Neural crest cell (in vitro differentiated cells): ENCODE measurements around the gene ARFGEF2. TPM values are rescaled to one million over a fixed set of nuclear protein-coding genes. Genes with fewer than 3 reads are reported as not detected.
A peak's percentile ranks its signal among the peaks of the same experiment; 100 is the strongest.

ENCODE experiments used
- DNase-seq: peaks from one replicate; pipeline ENCODE4 v3.0.0; 2021; ENCODE audit warnings: low read depth, mixed read lengths, low spot score
- H3K27ac Mint-ChIP-seq: one replicate; pipeline ENCODE4 v1.8.0; 2021; ENCODE audit warnings: mild to moderate bottlenecking, mixed read lengths; ENCODE audit not compliant: unreplicated experiment
- H3K27me3 Mint-ChIP-seq: 2 replicates; pipeline ENCODE4 v1.8.0; 2021; ENCODE audit warnings: low read depth, mild to moderate bottlenecking, mixed read lengths
- H3K36me3 Mint-ChIP-seq: 2 replicates; pipeline ENCODE4 v1.8.0; 2021; ENCODE audit warnings: low read depth, mild to moderate bottlenecking, mixed read lengths
- H3K4me1 Mint-ChIP-seq: 2 replicates; pipeline ENCODE4 v1.8.0; 2021; ENCODE audit warnings: mixed read lengths
- H3K4me3 Mint-ChIP-seq: one replicate; pipeline ENCODE4 v1.8.0; 2021; ENCODE audit warnings: mild to moderate bottlenecking, mixed read lengths
- H3K9me3 Mint-ChIP-seq: 2 replicates; pipeline ENCODE4 v1.8.0; 2021; ENCODE audit warnings: mixed read lengths
- CTCF ChIP-seq: fragments of 200-600 bp; sonication (generic); conservative IDR thresholded peaks from 2 replicates; pipeline ENCODE4 v1.5.0; 2021; ENCODE audit warnings: antibody characterized with exemption, mild to moderate bottlenecking
- total RNA-seq: library from RNA; stranded (reverse); gene quantifications from 2 replicates; pipeline ENCODE4 v1.2.1, GENCODE V29; 2021

The ARFGEF2 gene
- total RNA-seq, 1 donor from 2014 or later: 18.0 TPM

- Mint-ChIP-seq H3K36me3 (peaks cover 40% of the 10 kb centered on the region), H3K27me3 (no peaks in the 10 kb centered on the region), H3K4me1 (no peaks in the 10 kb centered on the region), H3K9me3 (peaks cover 7% of the 10 kb centered on the region), H3K4me3 (no peak overlapping the region), H3K27ac (no peak overlapping the region)
- TF ChIP-seq CTCF: no peak
- DNase-seq: no peak
These were observed 62.2 kb downstream of the ARFGEF2 start for GRCh38 chr20:48983423-48984400.

- H3K27ac Mint-ChIP-seq: peak overlapping the region; percentile 28
- no peaks in the 10 kb centered on the region for H3K27me3 Mint-ChIP-seq
- no peak for DNase-seq
- TF ChIP-seq CTCF: no peak
- peaks cover 7% of the 10 kb centered on the region for H3K9me3 Mint-ChIP-seq
- no peak overlapping the region for H3K4me3 Mint-ChIP-seq
- H3K36me3 Mint-ChIP-seq: peaks cover 34% of the 10 kb centered on the region
- no peaks in the 10 kb centered on the region for H3K4me1 Mint-ChIP-seq
These were observed 63.2 kb downstream of the ARFGEF2 start for GRCh38 chr20:48984575-48985219.

- Mint-ChIP-seq H3K27me3 (no peaks in the 10 kb centered on the region), H3K4me1 (no peaks in the 10 kb centered on the region), H3K36me3 (peaks cover 22% of the 10 kb centered on the region), H3K9me3 (peaks cover 7% of the 10 kb centered on the region), H3K4me3 (no peak overlapping the region), H3K27ac (no peak overlapping the region)
- TF ChIP-seq CTCF: peak; percentile 49
- no peak for DNase-seq
These were observed 65.4 kb downstream of the ARFGEF2 start for GRCh38 chr20:48986899-48987298.

- H3K36me3 Mint-ChIP-seq: peaks cover 7% of the 10 kb centered on the region
- no peaks in the 10 kb centered on the region for H3K27me3 Mint-ChIP-seq
- DNase-seq: no peak
- no peaks in the 10 kb centered on the region for H3K4me1 Mint-ChIP-seq
- no peak for TF ChIP-seq CTCF
- H3K27ac Mint-ChIP-seq: no peak overlapping the region
- H3K9me3 Mint-ChIP-seq: no peaks in the 10 kb centered on the region
- H3K4me3 Mint-ChIP-seq: no peak overlapping the region
These were observed 69.0 kb downstream of the ARFGEF2 start for GRCh38 chr20:48990467-48990866.

- no peak for TF ChIP-seq CTCF
- Mint-ChIP-seq H3K9me3 (no peaks in the 10 kb centered on the region), H3K4me1 (no peaks in the 10 kb centered on the region), H3K4me3 (no peak overlapping the region), H3K27me3 (no peaks in the 10 kb centered on the region), H3K27ac (no peak overlapping the region), H3K36me3 (peaks cover 15% of the 10 kb centered on the region)
- no peak for DNase-seq
These were observed 74.1 kb downstream of the ARFGEF2 start for GRCh38 chr20:48995589-48995988.
